HG03460 (cell line): Measurements from ENCODE around the gene EXOC7.

Source experiments
- ATAC-seq: cut with Tn5 transposase; IDR thresholded peaks from one replicate; pipeline ENCODE4 v1.9.1; 2021; ENCODE audit not compliant: unreplicated experiment

Gene EXOC7

DNA sequence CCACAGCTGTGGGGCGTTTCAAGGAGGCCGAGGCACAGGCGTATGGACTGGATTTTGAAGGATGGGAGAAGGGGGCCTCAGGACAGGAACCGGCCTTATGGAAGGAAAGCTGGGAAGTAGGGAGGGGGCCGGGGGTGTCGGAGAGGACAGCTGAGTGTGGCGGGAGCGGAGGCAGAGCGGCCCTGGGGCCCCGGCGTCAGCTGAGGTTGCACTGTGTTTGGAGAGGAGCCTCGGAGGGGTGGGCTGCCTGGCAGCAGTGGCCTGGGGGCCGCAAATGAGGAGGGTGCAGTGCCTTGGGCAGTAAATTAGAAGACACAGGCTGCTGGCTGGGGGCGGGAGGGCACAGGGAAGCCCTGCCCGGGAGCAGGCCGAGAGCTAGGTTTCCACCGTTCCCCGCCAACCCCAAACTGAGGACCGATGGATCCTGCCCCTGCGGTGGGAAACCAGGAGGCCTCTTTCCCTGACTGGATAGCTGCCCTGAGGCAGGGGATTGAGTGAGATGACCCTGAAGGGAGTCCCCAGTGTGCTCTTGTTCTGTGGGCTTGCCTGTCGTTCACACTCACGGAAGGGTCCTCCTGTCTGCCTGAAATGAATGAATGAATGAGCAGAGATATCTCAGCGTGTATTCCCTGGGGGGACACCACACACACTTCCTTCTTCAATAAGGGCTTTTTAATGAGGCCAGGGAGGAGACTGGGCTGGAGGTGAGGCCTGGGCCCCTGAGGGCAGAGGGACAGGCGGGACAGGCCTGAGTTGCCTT lies 19.0 kb upstream of the EXOC7 start:
- no peak for ATAC-seq

- ATAC-seq, result no peak
These were observed 18.4 kb upstream of the EXOC7 start for GRCh38 chr17:76121932-76122430.

DNA sequence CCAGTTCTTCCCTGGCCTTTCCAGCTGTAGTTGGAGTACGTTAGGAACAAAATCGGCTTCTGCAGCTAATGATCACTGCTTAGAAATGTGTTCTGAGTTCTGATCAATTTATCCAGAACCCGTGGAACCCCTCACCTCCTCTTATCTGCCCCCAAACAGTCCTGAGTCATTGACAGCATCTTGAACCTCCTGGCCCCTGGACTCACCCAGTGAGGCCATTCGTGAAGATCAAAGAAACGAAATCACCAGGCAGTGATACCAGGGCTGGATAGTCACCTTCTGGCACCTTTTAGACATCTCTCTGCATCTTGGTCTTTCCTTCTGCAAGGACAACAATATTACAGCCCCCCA lies 17.0 kb upstream of the EXOC7 start:
- ATAC-seq, result no peak

GRCh38 chr17:76119409-76120371 lies 16.1 kb upstream of the EXOC7 start:
- no peak for ATAC-seq

DNA sequence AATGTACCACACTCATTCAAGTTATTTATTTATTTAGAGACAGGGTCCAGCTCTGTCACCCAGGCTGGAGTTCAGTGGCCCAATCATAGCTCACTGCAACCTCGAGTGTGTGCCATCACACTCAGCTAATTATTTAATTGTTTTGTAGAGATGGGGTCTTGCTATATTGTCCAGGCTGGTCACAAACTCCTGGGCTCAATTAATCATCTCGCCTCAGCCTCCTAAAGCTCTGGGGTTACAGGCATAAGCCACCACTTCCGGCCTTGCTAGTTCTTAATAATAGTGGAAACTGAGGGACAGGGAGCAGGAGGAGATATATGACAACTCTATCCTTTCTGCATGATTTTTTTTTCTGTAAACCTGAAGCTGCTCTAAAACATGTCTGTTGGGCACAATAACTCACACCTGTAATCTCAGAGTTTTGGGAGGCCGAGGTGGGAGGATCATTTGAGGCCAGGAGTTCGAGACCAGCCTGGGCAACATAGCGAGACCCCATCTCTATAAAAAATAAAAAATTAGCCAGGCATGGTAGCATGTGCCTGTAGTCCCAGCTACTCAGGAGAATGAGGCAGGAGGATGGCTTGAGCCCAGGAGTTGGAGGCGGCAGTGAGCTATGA lies 11.7 kb upstream of the EXOC7 start:
- no peak for ATAC-seq

DNA sequence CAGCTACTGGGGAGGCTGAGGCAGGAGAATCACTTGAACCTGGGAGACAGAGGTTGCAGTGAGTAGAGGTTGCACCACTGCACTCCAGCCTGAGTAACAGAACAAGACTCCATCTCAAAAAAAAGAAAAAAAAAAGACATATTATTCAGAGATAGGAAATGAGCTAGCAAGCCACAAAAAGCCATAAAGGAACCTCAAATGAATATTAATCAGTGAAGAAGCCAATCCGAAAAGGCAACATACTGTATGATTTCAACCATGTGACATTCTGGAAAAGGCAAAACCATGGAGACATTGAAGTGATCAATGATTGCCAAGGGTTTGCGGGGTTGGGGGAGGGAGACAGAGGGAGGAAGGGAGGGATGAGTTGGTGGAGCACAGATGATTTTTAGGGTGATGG lies 8.4 kb upstream of the EXOC7 start:
- no peak for ATAC-seq

DNA sequence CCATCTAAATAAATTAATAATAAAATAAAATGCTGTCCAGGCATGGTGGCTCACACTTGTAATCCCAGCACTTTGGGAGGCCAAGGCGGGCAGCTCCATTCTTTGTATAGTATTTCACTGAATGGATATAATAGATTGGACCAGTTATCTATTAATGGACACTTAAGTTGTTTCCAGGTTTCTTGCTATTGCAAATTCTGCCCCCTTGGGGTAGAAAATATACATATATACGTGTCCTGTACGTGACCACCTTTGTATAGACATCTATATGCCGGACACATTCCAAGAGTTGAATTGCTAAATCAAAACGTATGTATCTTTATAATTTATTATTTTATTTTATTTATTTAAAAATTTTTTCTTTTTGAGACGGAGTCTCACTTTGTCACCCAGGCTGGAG lies 3.9 kb upstream of the EXOC7 start:
- ATAC-seq, result no peak

GRCh38 chr17:76106703-76107102 lies 3.1 kb upstream of the EXOC7 start:
- ATAC-seq, result no peak

DNA sequence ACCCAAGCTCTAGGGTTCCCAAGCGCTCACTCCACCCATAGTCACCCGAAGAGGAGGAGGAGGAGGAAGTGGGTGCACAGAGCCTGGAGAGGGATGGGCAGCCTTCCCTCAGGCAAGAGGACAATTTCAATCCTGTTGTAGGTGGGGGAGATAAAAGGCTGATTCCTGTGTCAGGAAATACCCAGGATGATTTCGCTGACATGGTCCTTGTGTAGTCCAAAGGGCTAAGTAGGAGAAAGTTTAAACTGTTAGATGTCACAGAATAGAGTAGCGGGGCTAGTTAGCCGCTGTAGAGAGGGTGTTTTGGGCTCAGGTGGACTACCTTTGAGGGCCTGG lies 1.3 kb upstream of the EXOC7 start:
- no peak for ATAC-seq

DNA sequence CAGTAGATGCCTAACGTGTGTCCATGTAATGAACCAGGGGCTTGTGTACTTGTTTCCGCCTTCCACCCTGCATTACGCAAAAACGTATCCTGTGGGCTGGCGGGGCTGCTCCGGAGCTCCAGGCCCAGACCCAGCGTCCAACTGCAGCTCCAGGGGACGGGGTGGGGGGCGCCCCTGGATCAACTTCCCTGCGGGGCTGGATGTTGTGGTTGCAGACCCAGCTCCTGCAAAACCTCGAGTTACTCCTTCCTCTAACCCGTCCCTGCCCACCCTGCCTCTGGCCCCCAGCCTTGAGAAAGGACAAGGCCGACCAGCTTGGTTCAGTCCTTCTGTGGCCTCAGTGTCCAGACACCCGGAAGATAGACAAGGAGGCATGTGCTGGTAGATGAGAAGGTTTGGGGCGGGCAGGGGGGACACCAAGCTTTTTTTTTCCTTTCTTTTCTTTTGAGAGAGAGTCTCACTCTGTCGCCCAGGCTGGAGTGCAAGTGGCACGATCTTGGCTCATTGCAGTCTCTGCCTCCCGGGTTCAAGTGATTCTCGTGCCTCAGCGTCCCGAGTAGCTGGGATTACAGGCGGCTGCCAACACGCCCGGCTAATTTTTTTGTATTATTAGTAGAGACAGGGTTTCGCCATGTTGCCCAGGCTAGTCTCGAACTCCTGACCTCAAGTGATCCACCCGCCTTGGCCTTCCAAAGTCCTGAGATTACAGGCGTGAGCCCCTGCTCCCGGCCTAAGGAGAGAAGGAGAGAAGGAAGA lies 731 bp upstream of the EXOC7 start:
- ATAC-seq, result no peak

- ATAC-seq, result no peak
These were observed 678 bp downstream of the EXOC7 start for GRCh38 chr17:76102944-76103273.

DNA sequence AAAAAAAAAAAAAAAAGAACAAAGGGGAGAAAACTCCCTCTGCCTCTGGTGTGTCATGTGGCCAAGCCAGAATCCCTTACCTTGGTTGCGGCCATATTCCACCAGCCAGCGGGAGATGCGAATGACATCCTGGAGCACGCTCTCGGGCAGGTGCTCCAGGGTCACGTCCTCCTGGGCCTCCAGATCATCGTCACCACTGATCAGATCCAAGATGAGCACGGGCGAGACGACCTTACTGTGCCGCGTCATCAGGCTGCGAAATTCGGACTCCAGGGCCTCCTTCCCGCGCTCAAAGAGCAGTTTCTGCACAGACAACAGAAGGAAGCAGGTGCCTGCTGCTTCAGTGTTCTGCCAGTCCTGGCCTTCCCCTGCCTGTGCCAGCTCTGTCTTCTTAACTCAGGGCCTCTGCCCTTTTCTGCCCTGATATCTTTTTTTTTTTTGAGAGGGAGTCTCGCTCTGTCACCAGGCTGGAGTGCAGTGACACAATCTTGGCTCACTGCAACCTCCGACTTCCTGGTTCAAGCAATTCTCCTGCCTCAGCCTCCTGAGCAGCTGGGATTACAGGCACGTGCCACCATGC lies 5.8 kb downstream of the EXOC7 start:
- no peak for ATAC-seq

GRCh38 chr17:76095943-76096342 lies 7.6 kb downstream of the EXOC7 start:
- ATAC-seq, result no peak

DNA sequence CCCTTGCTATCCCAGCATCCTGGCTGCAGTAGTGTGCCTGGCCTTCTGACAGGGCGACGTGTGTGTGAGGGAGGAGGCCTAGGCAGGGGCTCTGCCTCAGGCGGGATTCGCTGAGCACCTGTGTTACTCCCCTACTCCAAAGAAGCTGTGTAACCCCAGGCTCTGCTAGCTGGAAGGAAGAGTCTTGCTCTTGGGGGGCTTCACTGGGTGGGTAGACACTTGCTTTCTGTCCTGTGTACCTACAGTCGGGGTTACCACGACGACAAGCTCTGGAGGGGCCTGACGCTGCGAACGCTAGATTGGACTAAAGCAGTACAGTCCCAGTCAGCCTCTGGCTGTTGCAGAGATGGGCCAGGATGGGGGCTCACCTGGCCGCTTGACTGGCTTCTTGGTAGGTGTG lies 9.5 kb downstream of the EXOC7 start:
- no peak for ATAC-seq

GRCh38 chr17:76092526-76093413 lies 10.8 kb downstream of the EXOC7 start:
- no peak for ATAC-seq

DNA sequence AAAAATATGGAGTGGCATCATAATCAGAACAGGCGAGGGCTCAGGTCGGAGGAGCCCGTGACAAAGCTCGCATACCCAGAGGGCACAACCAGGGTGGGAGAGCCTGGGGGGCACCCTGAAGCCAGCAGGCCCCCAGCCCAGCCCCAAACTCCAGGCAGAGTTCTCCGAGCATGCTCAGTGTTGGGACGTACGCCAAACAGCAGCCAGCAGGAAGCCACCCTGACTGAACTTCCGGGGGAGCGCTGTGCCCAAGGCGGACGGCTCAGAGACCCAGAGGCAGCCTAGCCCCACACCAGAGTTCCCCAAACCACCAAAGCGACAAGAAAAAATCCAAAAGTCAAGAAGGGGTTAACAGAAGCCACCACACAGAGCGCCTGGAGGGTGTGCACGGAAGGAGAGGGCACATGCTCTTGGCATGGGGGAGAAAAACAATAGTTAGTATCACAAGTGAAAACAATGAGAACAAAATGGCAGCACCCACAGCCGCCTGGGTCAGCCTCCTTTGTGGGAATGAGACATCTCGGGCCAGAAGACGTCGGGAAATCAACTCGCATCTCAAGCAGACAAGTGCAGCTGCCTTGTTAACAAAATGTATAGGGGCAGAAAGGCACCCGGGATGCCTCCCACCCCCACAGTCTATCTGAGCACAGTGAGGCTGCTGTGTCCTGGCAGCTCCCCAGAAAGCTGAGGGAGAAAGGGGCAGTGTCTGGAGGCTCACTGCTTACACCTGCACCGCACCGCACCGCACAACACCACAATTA lies 11.9 kb downstream of the EXOC7 start:
- ATAC-seq, result no peak

- no peak for ATAC-seq
These were observed 13.0 kb downstream of the EXOC7 start for GRCh38 chr17:76090517-76091129.

GRCh38 chr17:76089680-76090516 lies 13.7 kb downstream of the EXOC7 start:
- ATAC-seq, result no peak
